ENCODE data around the gene SCMH1. TPM values are rescaled to one million over a fixed set of nuclear protein-coding genes. Genes with fewer than 3 reads are reported as not detected.
A peak's percentile ranks its signal among the peaks of the same experiment; 100 is the strongest.
"Not testable (repeated sequence)": the region's sequence is repeated elsewhere in the genome, so short reads cannot be mapped to it uniquely, and the experiment has no call there.

The SCMH1 gene
- polyA plus RNA-seq, 12 donors = 30.5 to 55.9 (median 33.9) TPM; not detected in 1

GRCh38 chr1:41215623-41216022 lies 26.5 kb downstream of the SCMH1 start:
- no peak for DNase-seq

- DNase-seq = no peak
Measured at GRCh38 chr1:41213341-41213740, 28.8 kb downstream of the SCMH1 start.

- DNase-seq = not testable (repeated sequence)
Measured at GRCh38 chr1:41211608-41212007, 30.5 kb downstream of the SCMH1 start.

GRCh38 chr1:41207053-41207452 lies 35.1 kb downstream of the SCMH1 start:
- DNase-seq = not testable (repeated sequence)

GRCh38 chr1:41200728-41201127 lies 41.4 kb downstream of the SCMH1 start:
- DNase-seq = no peak

GRCh38 chr1:41199375-41199774 lies 42.7 kb downstream of the SCMH1 start:
- DNase-seq = no peak

GRCh38 chr1:41192456-41193178 lies 49.5 kb downstream of the SCMH1 start:
- no peak for DNase-seq

- no peak for DNase-seq
Measured at GRCh38 chr1:41184446-41184845, 57.7 kb downstream of the SCMH1 start.

GRCh38 chr1:41178230-41178629 lies 63.9 kb downstream of the SCMH1 start:
- DNase-seq = not testable (repeated sequence)

- DNase-seq = no peak
Measured at GRCh38 chr1:41175546-41175945, 66.6 kb downstream of the SCMH1 start.

GRCh38 chr1:41174170-41174569 lies 67.9 kb downstream of the SCMH1 start:
- DNase-seq = no peak

GRCh38 chr1:41173651-41174050 lies 68.5 kb downstream of the SCMH1 start:
- DNase-seq = no peak

GRCh38 chr1:41171266-41171874 lies 70.7 kb downstream of the SCMH1 start:
- no peak for DNase-seq

- no peak for DNase-seq
Measured at GRCh38 chr1:41169799-41170180, 72.3 kb downstream of the SCMH1 start.

GRCh38 chr1:41169066-41169798 lies 72.9 kb downstream of the SCMH1 start:
- no peak for DNase-seq

- no peak for DNase-seq
Measured at GRCh38 chr1:41167667-41168066, 74.4 kb downstream of the SCMH1 start.

- DNase-seq = no peak
Measured at GRCh38 chr1:41164727-41165126, 77.4 kb downstream of the SCMH1 start.

- no peak for DNase-seq
Measured at GRCh38 chr1:41162441-41162840, 79.7 kb downstream of the SCMH1 start.

GRCh38 chr1:41161846-41162245 lies 80.3 kb downstream of the SCMH1 start:
- DNase-seq = peak; percentile 9

GRCh38 chr1:41160498-41161110 lies 81.5 kb downstream of the SCMH1 start:
- no peak for DNase-seq

GRCh38 chr1:41158966-41159365 lies 83.1 kb downstream of the SCMH1 start:
- DNase-seq = no peak

GRCh38 chr1:41158147-41158875 lies 83.8 kb downstream of the SCMH1 start:
- no peak for DNase-seq
